HEK293T (cell line): ENCODE data around the gene HTR2C.

Experiments used
- CTCF ChIA-PET: fragments of 350-600 bp; formaldehyde crosslinking; extraction: SDS; loops from one replicate; lab custom pipeline; 2021; ENCODE audit warnings: antibody characterized with exemption, inconsistent platforms; lab: Yijun Ruan, JAX
- POLR2A ChIA-PET: fragments of 350-600 bp; formaldehyde crosslinking; extraction: SDS; loops from one replicate; lab custom pipeline; 2020; ENCODE audit warnings: antibody characterized with exemption, inconsistent platforms; lab: Yijun Ruan, JAX
- DNase-seq: peaks from one replicate; pipeline ENCODE4 v3.0.0; 2012; ENCODE audit warnings: mixed read lengths; ENCODE audit errors: extremely low spot score
- ARNT ChIP-seq: fragments of 450-650 bp; IDR thresholded peaks from 2 replicates; pipeline ENCODE4 v1.6.1; 2017; ENCODE audit warnings: mild to moderate bottlenecking
- BHLHE40 ChIP-seq: fragments of 450-650 bp; IDR thresholded peaks from 2 replicates; pipeline ENCODE4 v1.6.1; 2016; ENCODE audit warnings: mild to moderate bottlenecking, moderate library complexity, borderline replicate concordance
- CTBP1 ChIP-seq: fragments of 450-650 bp; IDR thresholded peaks from 2 replicates; pipeline ENCODE4 v1.6.1; 2016; ENCODE audit warnings: borderline replicate concordance
- ELF4 ChIP-seq: fragments of 450-650 bp; IDR thresholded peaks from 2 replicates; pipeline ENCODE4 v1.6.1; 2017; ENCODE audit warnings: antibody characterized with exemption
- FOXA1 ChIP-seq: fragments of 450-650 bp; IDR thresholded peaks from 2 replicates; pipeline ENCODE4 v1.6.1; 2016; ENCODE audit warnings: mild to moderate bottlenecking
- FOXK2 ChIP-seq: fragments of 450-650 bp; IDR thresholded peaks from 2 replicates; pipeline ENCODE4 v1.6.1; 2016; ENCODE audit warnings: mild to moderate bottlenecking
- FOXM1 ChIP-seq: fragments of 450-650 bp; IDR thresholded peaks from 2 replicates; pipeline ENCODE4 v1.6.1; 2017; ENCODE audit warnings: mild to moderate bottlenecking, borderline replicate concordance
- HDGF ChIP-seq: fragments of 450-650 bp; IDR thresholded peaks from 2 replicates; pipeline ENCODE4 v1.6.1; 2017; ENCODE audit warnings: antibody characterized with exemption, borderline replicate concordance
- L3MBTL2 ChIP-seq: fragments of 450-650 bp; conservative IDR thresholded peaks from 2 replicates; pipeline ENCODE4 v1.6.1; 2016; ENCODE audit warnings: mild to moderate bottlenecking
- LEF1 ChIP-seq: fragments of 450-650 bp; IDR thresholded peaks from 2 replicates; pipeline ENCODE4 v1.6.1; 2017; ENCODE audit warnings: mild to moderate bottlenecking, borderline replicate concordance
- NFRKB ChIP-seq: fragments of 450-650 bp; IDR thresholded peaks from 2 replicates; pipeline ENCODE4 v1.6.1; 2016; ENCODE audit warnings: mild to moderate bottlenecking, moderate library complexity
- PKNOX1 ChIP-seq: fragments of 450-650 bp; IDR thresholded peaks from 2 replicates; pipeline ENCODE4 v1.6.1; 2016
- SP1 ChIP-seq: fragments of 450-650 bp; IDR thresholded peaks from 2 replicates; pipeline ENCODE4 v1.6.1; 2017
- SUZ12 ChIP-seq: fragments of 450-650 bp; IDR thresholded peaks from 2 replicates; pipeline ENCODE4 v1.6.1; 2016; ENCODE audit warnings: mild to moderate bottlenecking
- TARDBP ChIP-seq: fragments of 450-650 bp; IDR thresholded peaks from 2 replicates; pipeline ENCODE4 v1.6.1; 2016
- ZNF384 ChIP-seq: fragments of 450-650 bp; IDR thresholded peaks from 2 replicates; pipeline ENCODE4 v1.6.1; 2016

HTR2C gene

GRCh38 chrX:114583646-114584374 lies at the start of gene HTR2C:
Gene HTR2C (plus strand): TSS chrX:114584086. CDS start chrX:114726937, 142,851 bp downstream.
- POLR2A ChIA-PET, result no interaction called here
- CTCF ChIA-PET, result no interaction called here
- DNase-seq, result no peak
- TF ChIP-seq ARNT (no peak), LEF1 (no peak), SP1 (no peak), PKNOX1 (no peak)

GRCh38 chrX:114580336-114580735 lies 3.5 kb upstream of the HTR2C start:
- DNase-seq, result no peak
- TF ChIP-seq NFRKB (no peak), LEF1 (no peak), ZNF384 (no peak), PKNOX1 (no peak), FOXM1 (no peak), ARNT (no peak), BHLHE40 (no peak), CTBP1 (no peak), HDGF (no peak), SUZ12 (no peak), FOXA1 (no peak)
- CTCF ChIA-PET, result no interaction called here
- POLR2A ChIA-PET, result no interaction called here

GRCh38 chrX:114581528-114582263 lies 2.2 kb upstream of the HTR2C start:
- ChIA-PET POLR2A (no interaction called here), CTCF (no interaction called here)
- no peak for DNase-seq
- no peak for TF ChIP-seq SP1

- ChIA-PET POLR2A (no interaction called here), CTCF (no interaction called here)
- no peak for DNase-seq
- no peak for TF ChIP-seq FOXA1
- TF ChIP-seq PKNOX1, result no peak
- no peak for TF ChIP-seq ARNT
- TF ChIP-seq CTBP1, result no peak
- TF ChIP-seq L3MBTL2, result no peak
Measured at GRCh38 chrX:114582264-114582632, 1.6 kb upstream of the HTR2C start.

GRCh38 chrX:114582698-114583395 lies 1.0 kb upstream of the HTR2C start:
- ChIA-PET POLR2A (no interaction called here), CTCF (no interaction called here)
- DNase-seq, result no peak
- TF ChIP-seq TARDBP, result no peak
- TF ChIP-seq FOXM1, result no peak
- TF ChIP-seq LEF1, result no peak
- TF ChIP-seq PKNOX1, result no peak
- no peak for TF ChIP-seq NFRKB
- TF ChIP-seq FOXA1, result no peak
- TF ChIP-seq SUZ12, result no peak
- no peak for TF ChIP-seq SP1
- no peak for TF ChIP-seq CTBP1
- TF ChIP-seq ZNF384, result no peak
- TF ChIP-seq L3MBTL2, result no peak
- no peak for TF ChIP-seq HDGF
- no peak for TF ChIP-seq ELF4
- TF ChIP-seq ARNT, result no peak
- TF ChIP-seq BHLHE40, result no peak
- no peak for TF ChIP-seq FOXK2

GRCh38 chrX:114584375-114584943 lies 573 bp downstream of the HTR2C start:
- POLR2A ChIA-PET, result no interaction called here
- DNase-seq, result no peak
- CTCF ChIA-PET, result no interaction called here

More at GRCh38 chrX:114584375-114584943, 573 bp downstream of the HTR2C start:
- TF ChIP-seq HDGF (no peak), TARDBP (no peak), CTBP1 (no peak), FOXK2 (no peak), L3MBTL2 (0 out of 2 replicates have a peak, but pooled peaks have one; percentile 10), SP1 (no peak)
